ENCODE results near the gene CREB5.

The CREB5 gene

GRCh38 chr7:28656529-28656928, 244.2 kb downstream of the CREB5 start:
- no peak for DNase-seq

- DNase-seq: no peak
Measured at GRCh38 chr7:28658381-28658780, 246.1 kb downstream of the CREB5 start.

- DNase-seq: no peak
Measured at GRCh38 chr7:28660132-28660531, 247.8 kb downstream of the CREB5 start.

GRCh38 chr7:28661826-28662595, 249.7 kb downstream of the CREB5 start:
- no peak for DNase-seq

GRCh38 chr7:28666154-28666553, 253.8 kb downstream of the CREB5 start:
- no peak for DNase-seq

- DNase-seq: no peak
Measured at GRCh38 chr7:28668085-28668484, 255.8 kb downstream of the CREB5 start.

GRCh38 chr7:28669330-28669729, 257.0 kb downstream of the CREB5 start:
- DNase-seq: no peak

- DNase-seq: no peak
Measured at GRCh38 chr7:28671526-28671925, 259.2 kb downstream of the CREB5 start.

GRCh38 chr7:28672397-28672797, 260.1 kb downstream of the CREB5 start:
- peak; percentile 16 for DNase-seq

- DNase-seq: no peak
Measured at GRCh38 chr7:28674359-28674782, 262.1 kb downstream of the CREB5 start.

- no peak for DNase-seq
Measured at GRCh38 chr7:28675429-28675828, 263.1 kb downstream of the CREB5 start.

- DNase-seq: no peak
Measured at GRCh38 chr7:28677668-28678067, 265.4 kb downstream of the CREB5 start.

GRCh38 chr7:28678431-28678965, 266.2 kb downstream of the CREB5 start:
- no peak for DNase-seq

- no peak for DNase-seq
Measured at GRCh38 chr7:28681693-28682310, 269.5 kb downstream of the CREB5 start.

GRCh38 chr7:28682801-28683200, 270.5 kb downstream of the CREB5 start:
- DNase-seq: no peak

- no peak for DNase-seq
Measured at GRCh38 chr7:28684650-28685241, 272.4 kb downstream of the CREB5 start.

- DNase-seq: no peak
Measured at GRCh38 chr7:28685242-28685643, 272.9 kb downstream of the CREB5 start.

- peak; percentile 92 for DNase-seq
Measured at GRCh38 chr7:28685644-28686417, 273.5 kb downstream of the CREB5 start.

- no peak for DNase-seq
Measured at GRCh38 chr7:28686418-28686800, 274.1 kb downstream of the CREB5 start.

- DNase-seq: no peak
Measured at GRCh38 chr7:28687537-28687936, 275.2 kb downstream of the CREB5 start.

- no peak for DNase-seq
Measured at GRCh38 chr7:28688174-28688573, 275.9 kb downstream of the CREB5 start.

- DNase-seq: no peak
Measured at GRCh38 chr7:28688651-28689050, 276.3 kb downstream of the CREB5 start.
